H1 (cell line): Measurements from ENCODE around the gene PPP6C. TPM values are rescaled to one million over a fixed set of nuclear protein-coding genes. Genes with fewer than 3 reads are reported as not detected.
A peak's percentile ranks its signal among the peaks of the same experiment; 100 is the strongest.

ENCODE experiments used
- CTCF ChIA-PET: fragments of 300-600 bp; sonication (Branson Sonifier 250); formaldehyde crosslinking; loops from one replicate; lab custom pipeline; 2021; ENCODE audit not compliant: partially characterized antibody; lab: Charles Lee
- POLR2A ChIA-PET: fragments of 300-600 bp; sonication (Branson Sonifier 250); formaldehyde crosslinking; loops from one replicate; lab custom pipeline; 2021; ENCODE audit warnings: inconsistent platforms; ENCODE audit not compliant: partially characterized antibody; lab: Charles Lee
- DNase-seq, 2 experiments: peaks; one replicate each; pipeline versions ENCODE4 v3.0.0 to v3.0.0-alpha.2; 2010 to 2022; ENCODE audit warnings: low spot score in 2 of 2, low read depth in 1 of 2, mixed read lengths in 1 of 2
- FAIRE-seq: peaks from 2 replicates; lab custom pipeline; 2011; peaks lifted over from hg19 to GRCh38; lab: Jason Lieb, UNC
- H2AFZ ChIP-seq: 2 replicates; pipeline ENCODE4 v1.8.1; 2012; ENCODE audit warnings: low read length, inconsistent platforms
- H2AK5ac ChIP-seq: 2 replicates; pipeline ENCODE4 v1.6.1; 2013; ENCODE audit warnings: low read depth, low read length
- H2BK120ac ChIP-seq: replicated peaks from 2 replicates; pipeline ENCODE3; 2013; ENCODE audit warnings: low read depth, low read length, inconsistent platforms
- H2BK12ac ChIP-seq: 2 replicates; pipeline ENCODE4 v1.6.1; 2013; ENCODE audit warnings: low read depth, low read length
- H2BK15ac ChIP-seq: 2 replicates; pipeline ENCODE4 v1.6.1; 2013; ENCODE audit warnings: low read length
- H2BK20ac ChIP-seq: 2 replicates; pipeline ENCODE4 v1.6.1; 2013; ENCODE audit warnings: low read length
- H2BK5ac ChIP-seq: 2 replicates; pipeline ENCODE4 v1.6.1; 2013; ENCODE audit warnings: low read depth, low read length
- H3K14ac ChIP-seq: 2 replicates; pipeline ENCODE4 v1.6.1; 2013; ENCODE audit warnings: inconsistent platforms; ENCODE audit not compliant: insufficient read length
- H3K18ac ChIP-seq: 2 replicates; pipeline ENCODE4 v1.6.1; 2013; ENCODE audit warnings: low read length; ENCODE audit errors: extremely low read depth
- H3K23ac ChIP-seq: 2 replicates; pipeline ENCODE4 v1.6.1; 2013; ENCODE audit warnings: inconsistent platforms; ENCODE audit not compliant: insufficient read length
- H3K23me2 ChIP-seq: 2 replicates; pipeline ENCODE4 v1.6.1; 2013; ENCODE audit warnings: low read depth, low read length
- H3K27ac ChIP-seq: 2 replicates; pipeline ENCODE4 v1.6.1; 2011; ENCODE audit warnings: low read depth, low read length, inconsistent platforms
- H3K27me3 ChIP-seq, 4 experiments: replicated peaks in 1 of 4; 1 replicate in 1 of 4; 2 replicates in 3 of 4; pipeline versions ENCODE4 v1.6.1 to v1.8.1; 2011 to 2013; ENCODE audit warnings: low read length in 3 of 4, mild to moderate bottlenecking in 3 of 4, inconsistent platforms in 2 of 4, mixed read lengths in 2 of 4, moderate library complexity in 1 of 4; ENCODE audit not compliant: control insufficient read depth in 3 of 4, insufficient read depth in 3 of 4; ENCODE audit errors: extremely low read depth in 1 of 4
- H3K36me3 ChIP-seq, 4 experiments: 2 replicates each; pipeline versions ENCODE4 v1.6.1 to v1.8.1; 2011 to 2013; ENCODE audit warnings: mild to moderate bottlenecking in 4 of 4, low read length in 3 of 4, moderate library complexity in 2 of 4, control low read depth in 1 of 4, inconsistent platforms in 1 of 4; ENCODE audit not compliant: insufficient read depth in 4 of 4, control insufficient read depth in 2 of 4
- H3K4ac ChIP-seq: replicated peaks from 2 replicates; pipeline ENCODE3; 2013; ENCODE audit warnings: low read length, low read depth, mixed read lengths, inconsistent platforms; ENCODE audit not compliant: insufficient read length
- H3K4me1 ChIP-seq, 4 experiments: replicated peaks in 1 of 4; 1 replicate in 1 of 4; 2 replicates in 3 of 4; pipeline versions ENCODE4 v1.6.1 to v1.8.1; 2011 to 2013; ENCODE audit warnings: low read length in 3 of 4, inconsistent platforms in 2 of 4, mixed read lengths in 1 of 4; ENCODE audit not compliant: insufficient read depth in 4 of 4, control insufficient read depth in 3 of 4
- H3K4me2 ChIP-seq, 2 experiments: 2 replicates each; pipeline versions ENCODE4 v1.6.1 to v1.8.1; 2011 to 2013; ENCODE audit warnings: low read depth in 2 of 2, low read length in 2 of 2, control low read depth in 1 of 2, inconsistent platforms in 1 of 2, mild to moderate bottlenecking in 1 of 2; ENCODE audit not compliant: insufficient read depth in 1 of 2
- H3K4me3 ChIP-seq, 4 experiments: fragments of 200-600, 300-600 bp in 1 of 4; sonication (generic), shearing (Covaris generic), sonication (Bioruptor Twin) in 1 of 4; 2 replicates each; pipeline versions ENCODE4 v1.5.1 to v1.8.1; 2011 to 2016; ENCODE audit warnings: low read length in 4 of 4, low read depth in 3 of 4, control low read depth in 2 of 4, inconsistent platforms in 2 of 4, mild to moderate bottlenecking in 2 of 4, mixed read lengths in 1 of 4, moderate library complexity in 1 of 4; ENCODE audit not compliant: insufficient read depth in 2 of 4; ENCODE audit errors: extremely low read depth in 1 of 4
- H3K56ac ChIP-seq: replicated peaks from 2 replicates; pipeline ENCODE3; 2013; ENCODE audit warnings: low read depth, mild to moderate bottlenecking, mixed read lengths, low read length, inconsistent platforms; ENCODE audit not compliant: insufficient read length
- H3K79me1 ChIP-seq: 2 replicates; pipeline ENCODE4 v1.6.1; 2013; ENCODE audit warnings: low read depth, low read length, control low read depth
- H3K79me2 ChIP-seq, 2 experiments: 2 replicates each; pipeline versions ENCODE4 v1.6.1 to v1.8.1; 2012 to 2013; ENCODE audit warnings: low read length in 2 of 2, mild to moderate bottlenecking in 2 of 2, inconsistent platforms in 1 of 2; ENCODE audit not compliant: insufficient read depth in 2 of 2, control insufficient read depth in 1 of 2
- H3K9ac ChIP-seq, 4 experiments: replicated peaks in 1 of 4; 1 replicate in 1 of 4; 2 replicates in 3 of 4; pipeline versions ENCODE4 v1.6.1 to v1.8.1; 2011 to 2013; ENCODE audit warnings: low read depth in 3 of 4, low read length in 3 of 4, control low read depth in 2 of 4, mild to moderate bottlenecking in 2 of 4, moderate library complexity in 2 of 4, inconsistent platforms in 1 of 4; ENCODE audit errors: extremely low read depth in 1 of 4
- H3K9me3 ChIP-seq, 2 experiments: 2 replicates each; pipeline versions ENCODE4 v1.6.1 to v1.8.1; 2012 to 2013; ENCODE audit warnings: mild to moderate bottlenecking in 2 of 2, moderate library complexity in 2 of 2, control low read depth in 1 of 2, inconsistent platforms in 1 of 2, low read depth in 1 of 2, low read length in 1 of 2, mixed read lengths in 1 of 2; ENCODE audit not compliant: insufficient read depth in 2 of 2
- H4K20me1 ChIP-seq, 2 experiments: replicated peaks in 1 of 2; 2 replicates each; pipeline versions ENCODE3 to v1.8.1; 2011 to 2013; ENCODE audit warnings: inconsistent platforms in 2 of 2, low read length in 2 of 2, mild to moderate bottlenecking in 1 of 2; ENCODE audit not compliant: insufficient read depth in 2 of 2, control insufficient read depth in 1 of 2
- H4K5ac ChIP-seq: 2 replicates; pipeline ENCODE4 v1.6.1; 2013; ENCODE audit warnings: low read length, low read depth, mixed read lengths, inconsistent platforms; ENCODE audit not compliant: insufficient read length
- H4K8ac ChIP-seq: 2 replicates; pipeline ENCODE4 v1.8.0; 2013; ENCODE audit warnings: mild to moderate bottlenecking, moderate library complexity, low read length, inconsistent platforms; ENCODE audit not compliant: insufficient read depth; ENCODE audit errors: extremely low read depth
- H4K91ac ChIP-seq: replicated peaks from 2 replicates; pipeline ENCODE3; 2013; ENCODE audit warnings: low read length, mixed read lengths, inconsistent platforms; ENCODE audit not compliant: insufficient read length
- BCL11A ChIP-seq, 2 experiments: IDR thresholded peaks; one replicate each; pipeline ENCODE4 v1.6.1; 2011; ENCODE audit warnings: low read depth in 2 of 2, low read length in 2 of 2, mild to moderate bottlenecking in 2 of 2
- SAP30 ChIP-seq: fragments of 300-600 bp; sonication (generic); IDR thresholded peaks from 2 replicates; pipeline ENCODE4 v1.7.1; 2012; ENCODE audit warnings: low read length, moderate library complexity, mild to moderate bottlenecking, inconsistent platforms; ENCODE audit not compliant: insufficient read depth, insufficient replicate concordance
- WGBS, 2 experiments: shearing (Covaris generic) in 1 of 2; methylation state at CpG; one replicate each; pipeline versions ENCODE4 v1.1.6 to v1.1.7; 2013 to 2015; ENCODE audit warnings: low lambda C conversion rate in 2 of 2, mixed read lengths in 2 of 2, inconsistent platforms in 1 of 2, low coverage in 1 of 2, missing lambda C conversion rate in 1 of 2; ENCODE audit not compliant: insufficient replicate concordance in 2 of 2, insufficient coverage in 1 of 2, insufficient read length in 1 of 2; ENCODE audit errors: extremely low coverage in 1 of 2, missing lambda C conversion rate in 1 of 2; 5-methylcytosine and 5-hydroxymethylcytosine counted together
- polyA plus RNA-seq, 7 experiments: library from polyadenylated mRNA; depleted of rRNA in 3 of 7; stranded (reverse) in 5 of 7; unstranded in 2 of 7; fragments of >200 nt in 5 of 7; fragments of 200-250 nt in 2 of 7; gene quantifications; 1 replicate in 5 of 7; 2 replicates in 1 of 7; 4 replicates in 1 of 7; pipeline versions ENCODE4 v1.2.1 to v1.2.3, GENCODE V29; 2011 to 2013; ENCODE audit warnings: missing spikeins in 2 of 7, mixed read lengths in 2 of 7
- total RNA-seq: library from RNA; stranded (reverse); fragmentation: NEBNext Ultra II Directional; extraction: Animal tissue kit (Norgen Biotek cat#: 25700); gene quantifications from 2 replicates; pipeline ENCODE4 v1.2.1, GENCODE V29; 2021

The PPP6C gene
- total and polyA plus RNA-seq, 2 of the 8 experiments (the other 6 are each of a cell fraction or from before 2014, with no cell fraction given) = 22.8 to 52.3 TPM

DNA sequence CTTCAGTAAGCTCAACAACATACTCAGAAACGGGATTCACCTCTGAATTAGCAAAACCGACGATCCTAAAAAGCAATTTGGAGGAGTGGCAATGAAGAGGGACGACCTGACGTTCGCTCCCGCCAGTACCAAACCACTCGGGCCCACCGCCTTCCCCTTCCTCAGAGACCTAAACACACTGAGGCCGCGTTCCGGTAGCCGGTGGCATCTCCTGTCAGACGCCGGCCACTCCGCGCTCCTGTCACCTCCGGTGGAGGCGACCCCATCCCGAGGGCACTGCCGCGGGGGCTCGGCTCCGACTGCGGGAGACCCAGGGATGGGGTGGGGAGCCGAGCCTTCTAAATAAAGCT is 617 bp downstream of the PPP6C start:
- DNase-seq (no peak), FAIRE-seq (no peak)
- no peaks in the 10 kb centered on the region for H3K79me1 ChIP-seq
- H3K23ac ChIP-seq = no peak overlapping the region
- no peak overlapping the region for H3K18ac ChIP-seq
- H2BK12ac ChIP-seq = no peak overlapping the region
- H3K56ac ChIP-seq = no peak overlapping the region
- no peak overlapping the region for H3K4ac ChIP-seq
- H2AFZ ChIP-seq = no peak overlapping the region
- H3K9me3 ChIP-seq = no peaks in the 10 kb centered on the region
- H2BK120ac ChIP-seq = no peak overlapping the region
- H3K27me3 ChIP-seq = no peaks in the 10 kb centered on the region
- H4K91ac ChIP-seq = no peak overlapping the region
- peak overlapping the region; percentile 66 to 87 (median 79) for H3K9ac ChIP-seq
- no peak overlapping the region for H2AK5ac ChIP-seq
- H4K20me1 ChIP-seq = peaks cover 2 to 3% of the 10 kb centered on the region in 2 experiments
- H3K4me3 ChIP-seq = peak overlapping the region; percentile 95 to 99 (median 96)
- ChIA-PET CTCF (interaction anchor here (0.5 kb wide), 1 partner anchor 66 kb away, joined by 3 read pairs; no protein-coding TSS in a partner anchor), POLR2A (interaction anchor here (0.6 kb wide), 1 partner anchor 115 kb away, joined by 3 read pairs; no protein-coding TSS in a partner anchor)
- no peak for TF ChIP-seq BCL11A (IDR thresholded peaks at IDR 0.05; ENCODE audit: low read depth in 2 of 2, low read length in 2 of 2)
- peak; percentile 47 for TF ChIP-seq SAP30
- no peak overlapping the region for H2BK20ac ChIP-seq
- peaks cover 17 to 54% of the 10 kb centered on the region in 2 experiments for H3K79me2 ChIP-seq
- H3K14ac ChIP-seq = no peak overlapping the region
- peaks cover 0 to 3% (median 1%) of the 10 kb centered on the region in 4 experiments; a peak in 1 of 7 replicates for H3K4me1 ChIP-seq
- peak overlapping the region; percentile 73; the same call in 1 of the 2 replicates for H3K27ac ChIP-seq
- WGBS, 2 experiments = 3% methylated on average over 20 of the region's 26 CpGs; no CpG with 5 or more reads in 1 of the 2 experiments
- peak overlapping the region; percentile 66; the same call in 1 of the 2 replicates for H2BK5ac ChIP-seq
- H4K5ac ChIP-seq = no peak overlapping the region
- H3K23me2 ChIP-seq = peaks cover 4% of the 10 kb centered on the region; the same call in 1 of the 2 replicates
- peak overlapping the region; percentile 71 to 88 for H3K4me2 ChIP-seq
- no peak overlapping the region for H2BK15ac ChIP-seq
- H4K8ac ChIP-seq = peak overlapping the region; percentile 96; the same call in 1 of the 2 replicates
- no peaks in the 10 kb centered on the region for H3K36me3 ChIP-seq
